WTC11 (cell line): ENCODE data around the gene DUSP22.

Source experiments
- ATF6 ChIP-seq: sonication (generic); formaldehyde crosslinking; IDR thresholded peaks from 2 replicates; pipeline ENCODE4 v1.8.1; 2023; ENCODE audit warnings: mild to moderate bottlenecking, missing genetic modification reagents
- CTCF ChIP-seq: fragments of 200-600 bp; IDR thresholded peaks from 2 replicates; pipeline ENCODE4 v1.8.0; 2022; ENCODE audit warnings: antibody characterized with exemption
- JUN ChIP-seq: sonication (generic); formaldehyde crosslinking; IDR thresholded peaks from 2 replicates; pipeline ENCODE4 v1.8.0; 2023; ENCODE audit warnings: mild to moderate bottlenecking, missing genetic modification reagents
- NR1H2 ChIP-seq: sonication (generic); formaldehyde crosslinking; IDR thresholded peaks from 2 replicates; pipeline ENCODE4 v1.9.0; 2021; ENCODE audit warnings: mild to moderate bottlenecking, moderate library complexity, missing genetic modification reagents
- STAT6 ChIP-seq: sonication (generic); formaldehyde crosslinking; conservative IDR thresholded peaks from 2 replicates; pipeline ENCODE4 v1.8.1; 2023; ENCODE audit warnings: mild to moderate bottlenecking, low read depth, missing genetic modification reagents, moderate library complexity
- USF2 ChIP-seq: sonication (generic); formaldehyde crosslinking; IDR thresholded peaks from 2 replicates; pipeline ENCODE4 v1.8.1; 2023; ENCODE audit warnings: mild to moderate bottlenecking, missing genetic modification reagents, moderate library complexity
- ZBTB21 ChIP-seq: sonication (generic); formaldehyde crosslinking; IDR thresholded peaks from 2 replicates; pipeline ENCODE4 v1.8.1; 2023; ENCODE audit warnings: mild to moderate bottlenecking, missing genetic modification reagents, borderline replicate concordance
- TF ChIP-seq, protein P1 (sequence below): sonication (generic); formaldehyde crosslinking; IDR thresholded peaks from 2 replicates; pipeline ENCODE4 v1.8.1; 2023; ENCODE audit warnings: mild to moderate bottlenecking, missing genetic modification reagents, borderline replicate concordance

- TF ChIP-seq STAT6 (CRISPR knock-in tag) (no peak), CTCF (no peak), NR1H2 (CRISPR knock-in tag) (no peak), ZBTB21 (CRISPR knock-in tag) (no peak), JUN (CRISPR knock-in tag) (no peak), USF2 (no peak), ATF6 (CRISPR knock-in tag) (no peak)
- TF ChIP-seq, protein P1, sequence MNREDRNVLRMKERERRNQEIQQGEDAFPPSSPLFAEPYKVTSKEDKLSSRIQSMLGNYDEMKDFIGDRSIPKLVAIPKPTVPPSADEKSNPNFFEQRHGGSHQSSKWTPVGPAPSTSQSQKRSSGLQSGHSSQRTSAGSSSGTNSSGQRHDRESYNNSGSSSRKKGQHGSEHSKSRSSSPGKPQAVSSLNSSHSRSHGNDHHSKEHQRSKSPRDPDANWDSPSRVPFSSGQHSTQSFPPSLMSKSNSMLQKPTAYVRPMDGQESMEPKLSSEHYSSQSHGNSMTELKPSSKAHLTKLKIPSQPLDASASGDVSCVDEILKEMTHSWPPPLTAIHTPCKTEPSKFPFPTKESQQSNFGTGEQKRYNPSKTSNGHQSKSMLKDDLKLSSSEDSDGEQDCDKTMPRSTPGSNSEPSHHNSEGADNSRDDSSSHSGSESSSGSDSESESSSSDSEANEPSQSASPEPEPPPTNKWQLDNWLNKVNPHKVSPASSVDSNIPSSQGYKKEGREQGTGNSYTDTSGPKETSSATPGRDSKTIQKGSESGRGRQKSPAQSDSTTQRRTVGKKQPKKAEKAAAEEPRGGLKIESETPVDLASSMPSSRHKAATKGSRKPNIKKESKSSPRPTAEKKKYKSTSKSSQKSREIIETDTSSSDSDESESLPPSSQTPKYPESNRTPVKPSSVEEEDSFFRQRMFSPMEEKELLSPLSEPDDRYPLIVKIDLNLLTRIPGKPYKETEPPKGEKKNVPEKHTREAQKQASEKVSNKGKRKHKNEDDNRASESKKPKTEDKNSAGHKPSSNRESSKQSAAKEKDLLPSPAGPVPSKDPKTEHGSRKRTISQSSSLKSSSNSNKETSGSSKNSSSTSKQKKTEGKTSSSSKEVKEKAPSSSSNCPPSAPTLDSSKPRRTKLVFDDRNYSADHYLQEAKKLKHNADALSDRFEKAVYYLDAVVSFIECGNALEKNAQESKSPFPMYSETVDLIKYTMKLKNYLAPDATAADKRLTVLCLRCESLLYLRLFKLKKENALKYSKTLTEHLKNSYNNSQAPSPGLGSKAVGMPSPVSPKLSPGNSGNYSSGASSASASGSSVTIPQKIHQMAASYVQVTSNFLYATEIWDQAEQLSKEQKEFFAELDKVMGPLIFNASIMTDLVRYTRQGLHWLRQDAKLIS (CRISPR knock-in tag): no peak
Measured at GRCh38 chr6:284486-284885, 7.8 kb upstream of the DUSP22 start.
